NCI-H146 treated with DMSO at 0.1 percent for 48 hours (cell line): ENCODE data around the gene ITPK1.

ENCODE experiments used
- DNase-seq: peaks from one replicate; lab custom pipeline; 2025; ENCODE audit not compliant: unreplicated experiment; lab: John Stamatoyannopoulos, UW

ITPK1 gene

DNA sequence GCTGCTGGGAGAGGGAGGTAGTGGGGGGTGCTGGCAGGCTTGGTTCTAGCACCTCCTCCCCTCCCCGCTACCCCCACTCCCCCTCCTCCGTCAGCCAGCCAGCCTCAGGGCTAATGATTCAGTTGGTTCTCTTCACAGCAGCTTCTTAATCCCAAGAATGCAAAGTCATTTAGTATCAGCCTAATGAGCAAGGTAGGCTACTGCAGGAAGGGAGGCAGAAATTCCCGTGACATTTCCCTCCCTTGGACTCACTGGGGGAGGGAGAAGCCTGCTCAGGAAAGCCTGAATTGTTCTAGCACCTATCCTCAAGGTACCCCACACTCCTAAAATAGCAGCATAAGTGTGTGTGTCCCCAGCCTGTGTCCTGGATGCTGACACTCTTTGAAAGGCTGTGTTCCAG lies 29.8 kb downstream of the ITPK1 start:
- DNase-seq: no peak

DNA sequence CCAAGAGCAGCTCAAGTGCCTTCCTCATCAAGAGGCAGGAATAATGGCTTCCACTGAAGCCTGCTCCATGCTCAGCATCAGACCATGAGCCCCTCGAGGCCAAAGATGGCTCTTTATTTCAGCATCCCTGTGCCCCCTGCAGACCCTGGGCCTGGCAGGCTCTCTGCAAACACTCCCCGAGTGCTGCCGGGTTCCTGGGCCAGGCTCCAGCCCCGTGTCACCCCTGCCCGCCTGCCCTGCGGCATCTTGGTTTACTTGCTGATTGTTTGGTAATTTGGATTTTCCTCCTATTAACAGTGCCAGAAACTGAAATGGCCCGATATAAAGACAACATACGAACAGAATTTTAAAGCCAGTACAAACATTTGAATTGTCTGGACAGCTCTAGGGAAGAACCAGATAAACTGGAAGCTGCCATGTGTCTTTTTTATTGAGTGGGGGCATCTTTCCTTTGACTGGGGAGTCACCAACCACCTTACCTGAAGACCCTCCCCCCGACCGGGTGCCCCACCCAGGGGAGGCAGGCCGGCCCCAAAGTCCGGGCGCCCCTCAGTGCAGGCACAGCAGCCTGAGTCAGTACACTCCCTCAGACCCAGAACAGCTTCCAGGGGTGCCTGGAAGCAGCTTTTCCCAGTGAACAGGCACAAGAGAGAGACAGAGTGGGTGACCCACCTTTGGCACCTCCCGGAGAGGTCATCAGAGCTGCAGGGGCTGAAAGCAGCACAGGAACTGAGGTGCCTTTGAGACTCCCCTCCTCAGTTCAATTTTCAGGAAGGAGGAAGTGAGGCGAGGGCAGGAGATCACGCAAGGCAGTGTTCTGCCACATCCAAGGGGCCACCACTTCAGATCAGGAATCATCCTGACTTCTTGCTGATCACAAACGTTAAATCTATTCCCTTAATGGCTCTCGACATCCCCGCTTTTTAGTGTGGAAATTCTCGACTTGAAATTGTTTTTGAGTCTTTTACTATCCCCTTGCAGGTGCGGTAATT lies 30.6 kb downstream of the ITPK1 start:
- DNase-seq: no peak

DNA sequence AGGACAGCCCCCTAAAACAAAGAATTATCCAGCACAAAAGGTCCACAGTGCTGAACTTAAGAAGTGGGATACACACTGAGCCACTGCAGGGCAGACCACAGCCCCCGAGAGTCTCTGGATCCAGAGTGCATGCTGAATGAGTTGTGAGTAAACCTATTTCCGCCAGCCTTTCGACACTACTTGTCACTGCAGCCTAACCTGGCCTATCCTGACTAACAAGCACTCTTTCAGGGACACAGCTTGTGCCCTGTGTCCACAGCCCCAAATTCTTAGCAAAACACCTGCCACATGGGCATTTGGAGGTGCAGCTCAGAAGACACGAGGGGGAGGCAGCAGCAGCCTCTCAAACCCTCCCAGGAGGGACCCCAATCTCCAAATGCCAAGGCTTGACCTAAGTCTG lies 31.3 kb downstream of the ITPK1 start:
- DNase-seq: no peak

DNA sequence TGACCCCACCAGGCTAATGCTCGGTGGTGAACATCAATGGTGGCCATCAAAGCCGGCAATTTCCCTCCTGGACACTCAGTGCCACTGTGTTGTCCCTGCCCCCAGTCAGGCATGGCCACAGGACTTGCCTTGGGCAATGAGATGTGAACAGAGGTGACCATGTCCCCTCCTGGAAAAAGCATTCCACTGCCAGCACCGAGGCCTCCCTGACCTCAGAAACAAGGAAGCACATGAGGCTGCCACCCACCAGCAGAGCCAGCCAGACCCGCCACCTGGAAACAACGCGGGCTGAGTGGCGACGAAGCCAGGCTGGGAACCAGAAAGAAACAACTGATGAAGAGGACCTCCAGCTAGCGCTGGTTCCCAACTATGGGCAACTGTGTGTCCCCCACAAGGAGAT lies 31.8 kb downstream of the ITPK1 start:
- DNase-seq: no peak

DNA sequence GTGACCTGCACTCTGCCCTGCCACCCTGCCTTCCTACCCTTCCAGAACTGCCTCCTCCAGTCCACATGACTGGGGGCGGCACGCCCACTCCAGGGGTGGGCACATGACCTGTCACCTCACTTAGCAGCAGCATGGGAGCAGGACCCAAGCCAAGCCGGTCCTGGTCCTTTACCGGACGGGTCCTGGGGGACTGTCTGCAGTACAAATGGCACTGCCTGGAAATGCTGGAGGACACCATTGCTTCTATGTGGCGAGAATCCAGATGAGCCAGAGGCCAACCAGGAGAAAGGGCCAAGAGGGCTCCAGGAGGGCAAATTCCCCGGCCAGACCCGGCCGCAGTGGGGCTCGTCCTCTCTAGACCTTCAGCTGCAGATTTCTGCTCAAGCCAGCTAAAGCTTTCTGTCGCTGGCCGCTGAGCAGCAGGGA lies 33.1 kb downstream of the ITPK1 start:
- DNase-seq: no peak

DNA sequence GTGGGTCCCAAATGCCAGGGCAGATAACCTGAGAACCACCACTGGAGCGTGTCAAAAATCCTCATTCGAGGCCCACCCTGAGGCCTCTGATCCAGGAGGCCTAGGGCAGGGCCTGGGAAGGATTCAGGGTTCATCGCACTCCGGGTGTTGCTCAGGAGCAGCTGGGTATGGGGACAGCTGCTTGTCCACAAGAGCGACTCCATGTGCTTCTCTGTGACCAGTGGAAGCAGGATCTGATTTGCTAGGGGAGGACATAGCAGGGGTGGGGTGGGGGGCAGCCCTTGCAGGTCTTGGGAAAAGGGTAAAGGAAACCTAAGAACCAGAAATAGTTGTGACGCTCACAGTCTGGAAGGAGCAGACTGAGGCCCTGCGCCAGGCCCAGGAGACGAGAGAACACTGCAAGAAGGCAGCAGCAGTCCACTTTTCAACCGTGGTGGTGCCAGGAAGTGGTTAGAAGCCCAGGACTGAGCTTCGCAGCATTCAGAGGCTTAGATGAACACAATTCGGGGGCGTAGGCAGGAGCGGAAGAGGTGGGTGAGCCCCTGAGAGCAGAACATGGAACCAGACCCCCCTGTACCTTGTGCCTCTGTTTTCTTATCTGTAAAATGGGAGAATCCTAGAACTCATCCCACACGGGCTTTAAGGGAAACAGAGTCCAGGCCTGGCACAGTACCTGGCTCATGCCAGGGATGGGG lies 33.7 kb downstream of the ITPK1 start:
- no peak for DNase-seq

DNA sequence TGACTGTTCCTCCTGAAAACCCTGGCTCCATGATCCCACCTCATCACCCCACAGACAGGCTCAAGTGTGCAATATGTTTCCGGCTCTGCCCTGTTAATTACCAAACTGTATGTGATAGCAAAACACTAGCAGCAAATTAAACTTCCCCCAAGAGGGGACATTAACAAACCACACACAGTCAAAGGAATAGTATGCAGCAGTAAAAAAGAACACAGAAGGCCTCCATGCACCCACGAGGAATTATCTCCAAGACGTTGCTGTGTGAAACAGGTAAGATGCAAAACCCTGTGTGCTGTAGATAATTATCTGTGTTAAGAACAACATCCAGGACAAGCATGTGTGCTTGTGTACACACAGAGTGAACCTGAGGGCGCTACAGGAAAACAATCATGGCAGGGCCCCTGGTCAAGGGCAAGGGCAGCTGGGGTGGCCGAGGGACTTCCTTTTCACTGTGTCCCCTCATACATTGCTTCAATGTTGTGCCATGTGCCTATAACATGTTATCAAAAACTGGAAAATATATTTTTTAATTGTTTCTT lies 35.8 kb downstream of the ITPK1 start:
- no peak for DNase-seq

DNA sequence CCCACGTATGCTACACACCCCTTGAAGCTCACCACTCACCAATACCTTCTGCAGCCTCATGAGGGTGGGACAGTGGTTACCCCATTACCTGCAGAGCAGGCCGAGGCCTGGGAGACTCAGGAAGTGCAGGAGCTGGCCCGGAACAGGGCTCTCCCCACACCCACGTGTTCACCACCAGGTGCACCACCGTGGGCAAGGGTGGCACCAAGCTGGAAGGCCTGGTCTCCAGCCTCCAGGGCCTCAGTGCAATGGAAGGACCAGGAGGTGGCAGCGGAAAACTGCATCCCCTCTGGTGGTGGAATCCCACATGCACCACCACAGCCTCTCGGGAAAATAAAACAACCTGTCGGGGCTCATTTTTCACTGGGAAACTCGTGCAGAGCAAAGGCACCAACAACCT lies 36.4 kb downstream of the ITPK1 start:
- DNase-seq: no peak

DNA sequence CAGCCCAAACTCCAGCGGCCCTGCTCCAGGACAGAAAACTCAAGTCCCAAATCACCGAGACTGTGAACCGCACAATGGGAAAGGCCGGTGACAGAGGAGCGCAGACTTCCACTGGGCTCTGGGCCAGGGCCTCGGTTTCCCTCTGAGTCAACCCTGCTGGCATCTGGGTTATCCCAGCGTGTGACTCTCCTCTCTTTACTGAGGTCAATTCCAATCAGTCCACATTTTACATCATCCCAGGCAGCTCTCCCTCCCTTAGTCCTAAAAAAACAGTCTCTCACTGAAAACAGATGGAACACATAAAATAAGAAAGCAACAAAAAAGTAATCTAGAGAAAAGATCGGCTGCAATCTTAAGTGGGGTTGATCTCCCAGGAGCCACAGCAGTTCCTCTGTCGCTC lies 36.9 kb downstream of the ITPK1 start:
- DNase-seq: no peak

DNA sequence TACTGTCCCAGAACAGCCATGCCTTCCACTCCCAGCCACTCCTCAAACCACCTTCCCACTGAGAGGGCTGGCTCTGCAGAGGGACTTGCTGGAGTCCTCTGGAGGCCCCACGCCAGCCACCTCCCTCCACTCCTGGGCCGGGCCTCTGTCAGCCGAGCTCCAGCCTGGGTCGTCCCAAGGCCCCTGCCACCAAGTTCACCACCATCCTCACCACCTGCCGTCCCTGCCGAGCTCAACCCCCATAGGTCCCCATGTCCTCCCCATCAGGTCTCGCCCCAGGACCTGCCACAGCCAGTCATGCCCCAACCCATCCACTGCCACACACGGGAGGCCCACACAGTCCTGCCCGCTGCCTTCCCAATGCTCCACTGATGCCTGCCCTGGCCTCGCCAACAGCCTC lies 39.0 kb downstream of the ITPK1 start:
- DNase-seq: no peak

DNA sequence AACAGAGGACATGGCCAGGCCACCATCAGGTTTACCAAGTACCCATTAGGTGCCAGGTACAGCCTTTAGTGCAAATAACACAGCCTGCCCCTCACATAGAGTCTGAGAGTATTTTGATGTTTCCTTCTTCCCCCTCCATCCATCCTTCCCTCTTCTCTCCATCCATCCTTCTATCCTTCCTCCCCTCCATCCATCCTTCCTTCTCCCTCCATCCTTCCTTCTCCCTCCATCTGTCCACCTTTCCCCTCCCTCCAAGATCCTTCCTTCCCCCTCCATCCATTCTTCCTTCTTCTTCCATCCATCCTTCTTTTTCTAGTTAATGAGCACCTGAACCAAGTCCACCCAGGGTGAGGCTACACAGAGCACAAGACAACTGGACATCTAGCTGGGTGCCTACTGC lies 39.8 kb downstream of the ITPK1 start:
- DNase-seq: no peak

DNA sequence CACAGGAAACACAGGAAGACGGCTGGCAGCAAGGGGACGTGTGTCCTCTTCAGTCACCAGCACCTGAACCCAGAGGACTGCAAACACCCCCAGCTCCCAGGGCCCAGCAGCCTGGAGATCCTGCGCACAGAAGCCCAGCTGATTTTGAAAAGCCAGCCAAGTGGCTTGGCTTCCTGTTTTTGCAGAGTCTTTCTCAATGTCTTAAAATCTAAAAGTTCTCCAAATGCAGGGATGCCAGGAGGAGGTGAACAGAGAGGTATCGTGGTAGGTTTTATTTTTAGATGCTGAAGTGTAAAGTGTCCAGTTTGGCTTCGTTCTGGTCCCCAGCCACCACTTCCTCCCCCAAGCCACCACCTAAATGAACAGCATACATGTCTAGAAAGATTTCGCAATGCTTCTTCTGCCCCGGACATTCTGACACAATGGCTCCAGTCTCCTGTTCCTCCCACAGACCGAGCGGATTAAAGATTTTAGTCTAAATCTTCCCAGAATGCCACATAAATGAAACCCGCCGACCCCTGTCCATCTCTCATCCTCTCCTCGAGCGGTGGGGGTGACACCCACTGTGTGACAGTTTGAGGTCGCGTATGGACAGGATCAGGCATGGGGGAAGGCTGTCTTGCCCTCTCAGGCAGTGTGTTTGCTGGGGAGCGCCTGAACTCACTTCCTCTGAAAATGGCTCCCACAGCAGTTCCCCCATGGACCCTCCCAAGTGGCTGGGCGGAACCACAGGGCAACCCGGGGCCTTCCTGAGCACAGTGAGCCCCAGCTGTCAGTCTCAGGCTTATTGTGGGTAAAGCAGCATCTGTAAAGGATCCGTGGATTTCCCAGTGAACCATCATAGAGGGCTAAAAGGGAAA lies 41.6 kb downstream of the ITPK1 start:
- no peak for DNase-seq

DNA sequence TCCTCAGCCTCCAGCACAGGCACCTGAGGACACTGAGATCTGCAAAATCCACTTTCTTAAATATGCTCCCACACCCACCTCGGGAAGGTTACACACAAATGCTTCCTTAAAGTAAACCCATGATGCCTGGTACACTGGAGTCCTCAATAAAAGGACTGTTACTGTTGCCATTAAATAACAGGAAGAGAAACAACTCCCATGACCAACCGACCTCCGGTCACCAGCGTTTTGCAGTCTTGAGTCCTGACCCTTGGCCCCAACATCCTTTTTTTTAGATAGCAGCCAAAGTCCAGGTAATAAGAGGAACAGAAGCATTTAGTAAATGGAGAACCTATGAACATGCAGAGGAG lies 42.4 kb downstream of the ITPK1 start:
- DNase-seq: no peak

DNA sequence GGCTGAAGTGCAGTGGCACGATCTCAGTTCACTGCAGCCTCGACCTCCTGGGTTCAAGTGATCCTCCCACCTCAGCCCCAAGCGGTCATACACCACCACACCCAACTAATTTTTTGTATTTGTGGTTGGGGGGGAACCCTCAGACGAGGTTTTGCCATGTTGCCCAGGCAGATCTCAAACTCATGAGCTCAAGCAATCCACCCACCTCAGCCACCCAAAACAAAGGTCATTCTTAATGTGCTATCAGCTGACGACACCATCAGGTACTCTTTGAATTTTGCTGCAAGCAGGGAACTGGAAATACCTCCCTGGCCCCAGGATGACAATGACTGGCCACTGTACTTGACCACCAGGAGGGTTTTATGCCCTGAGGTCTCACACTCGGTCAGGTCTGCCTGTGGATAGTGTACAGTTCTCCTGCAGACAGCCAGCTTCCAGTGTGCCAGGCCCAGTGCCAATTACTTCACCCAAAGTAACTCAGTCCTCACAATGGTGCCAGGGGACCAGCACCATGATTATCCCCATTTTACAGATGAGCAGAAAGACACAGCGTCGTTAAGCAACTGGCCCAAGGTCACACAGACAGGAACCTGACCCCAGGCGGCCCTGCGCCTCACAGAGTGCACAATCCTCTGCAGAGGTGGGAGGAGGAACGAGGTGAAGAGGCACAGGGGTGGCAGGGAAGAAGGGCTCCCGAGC lies 42.9 kb downstream of the ITPK1 start:
- DNase-seq: no peak

DNA sequence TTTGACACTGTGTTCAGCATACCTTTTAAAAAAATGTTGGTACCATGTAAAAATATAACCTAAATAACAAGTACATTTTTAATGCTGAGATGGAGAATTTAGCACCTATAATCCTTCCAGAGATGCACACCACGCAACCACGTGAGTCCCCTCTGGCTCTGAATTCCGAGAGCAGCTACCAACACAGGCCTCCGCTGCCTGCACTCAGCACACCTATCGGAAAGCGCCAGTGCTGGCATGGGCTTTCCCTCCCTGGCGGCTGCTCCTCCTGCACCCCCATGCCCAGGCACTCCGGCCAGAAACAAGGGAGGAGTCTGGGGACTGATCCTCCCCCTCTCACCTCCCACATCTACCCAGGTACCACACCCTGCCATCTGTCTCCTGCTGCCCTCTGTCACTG lies 47.0 kb downstream of the ITPK1 start:
- DNase-seq: no peak

DNA sequence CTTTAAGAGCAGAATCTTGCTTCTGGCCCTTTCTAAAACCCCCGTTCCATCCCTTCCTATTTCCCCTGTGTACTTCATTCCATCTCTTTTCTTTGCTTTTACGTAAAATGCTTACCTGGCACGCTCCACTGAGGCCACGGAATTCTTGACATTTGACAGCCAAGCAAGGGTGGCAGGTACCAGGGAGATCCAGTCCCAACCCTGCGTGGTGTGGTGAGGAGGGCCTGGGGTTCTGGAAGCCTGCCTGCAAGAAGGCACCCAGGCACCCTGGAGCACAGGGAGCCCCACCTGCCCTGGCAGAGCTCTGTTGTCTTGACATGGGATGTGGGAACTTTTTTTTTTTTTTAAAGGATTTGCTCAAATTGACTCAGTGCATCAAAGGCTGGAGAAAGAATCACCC lies 48.6 kb downstream of the ITPK1 start:
- no peak for DNase-seq

DNA sequence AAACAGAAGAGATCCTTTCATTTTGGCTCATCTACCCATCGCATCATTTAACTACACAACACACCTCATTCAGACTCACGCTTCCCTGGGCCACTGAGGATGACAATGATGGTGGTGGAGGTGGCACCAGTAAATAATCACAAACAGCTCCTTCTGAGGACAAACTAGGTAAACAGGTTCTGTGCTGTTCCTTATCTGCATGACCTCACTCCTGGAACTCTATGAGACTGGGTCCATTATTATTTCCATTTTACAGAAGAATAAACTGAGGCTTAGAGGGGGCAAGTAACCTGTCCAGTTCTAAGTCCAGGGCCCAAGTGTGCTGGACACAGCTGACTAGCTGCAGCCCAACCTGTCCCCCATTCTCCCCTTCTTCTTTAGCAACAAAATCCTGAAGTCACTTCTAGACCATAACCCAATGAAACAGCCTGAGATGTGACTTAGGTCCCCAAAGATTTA lies 50.4 kb downstream of the ITPK1 start:
- DNase-seq: no peak

DNA sequence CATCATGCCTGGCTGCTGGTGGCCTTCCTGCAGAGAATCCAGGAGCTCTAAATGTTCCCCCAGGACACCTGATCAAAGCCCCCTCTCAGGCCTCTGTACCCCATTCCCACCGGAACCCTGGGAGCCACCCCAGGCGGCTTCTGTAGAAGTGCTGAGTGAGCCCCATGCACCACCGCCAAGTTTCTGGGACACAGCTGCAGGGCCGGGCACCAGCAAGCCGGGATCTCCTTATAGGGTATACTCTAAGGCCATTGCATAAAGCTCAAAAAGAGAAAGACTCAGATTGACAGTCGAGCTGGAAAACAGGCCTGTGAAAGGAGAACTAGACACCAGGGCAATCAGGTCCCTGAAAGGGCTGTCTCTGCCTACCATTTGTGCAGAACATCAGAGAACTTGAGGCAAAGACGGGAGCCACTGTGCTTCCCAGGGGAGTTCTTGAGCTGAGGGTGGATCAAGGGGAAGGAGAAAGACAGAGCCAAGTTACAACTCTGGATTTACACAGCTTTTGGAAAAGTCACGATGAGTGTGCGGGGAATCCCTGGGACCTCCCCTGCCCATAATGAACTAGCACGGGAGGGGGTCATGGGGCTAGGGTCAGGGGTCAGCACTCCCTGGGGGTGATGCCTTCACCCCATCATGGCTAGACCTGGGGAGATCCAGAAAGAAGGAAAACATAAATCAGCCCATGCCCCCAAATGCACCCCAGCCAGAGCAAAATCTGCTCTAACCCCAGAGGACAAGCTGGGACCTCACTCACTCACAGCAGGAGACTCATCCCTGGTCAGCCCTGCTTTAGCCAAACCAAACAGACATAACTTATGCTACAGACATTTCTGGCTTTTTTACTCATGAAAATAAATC lies 51.1 kb downstream of the ITPK1 start:
- no peak for DNase-seq

DNA sequence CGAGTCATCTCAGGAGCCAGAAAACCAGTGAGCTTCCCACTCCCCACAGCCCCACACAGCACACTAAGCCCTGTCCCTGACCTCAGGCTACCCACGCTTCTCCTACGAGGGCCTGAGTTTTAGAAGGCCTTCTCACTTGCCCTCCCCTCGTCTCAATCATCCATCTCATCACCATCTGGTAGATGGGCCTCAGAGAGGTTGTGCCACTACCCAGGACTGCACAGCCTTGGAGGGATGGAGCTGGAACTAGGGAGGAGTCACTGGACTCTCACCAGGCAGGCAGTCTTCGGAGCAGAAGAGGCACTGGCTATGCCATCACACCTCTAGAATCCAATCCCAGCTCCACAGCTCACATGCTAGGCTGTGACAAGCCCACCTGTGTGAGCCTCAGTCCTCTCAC lies 52.3 kb downstream of the ITPK1 start:
- no peak for DNase-seq

DNA sequence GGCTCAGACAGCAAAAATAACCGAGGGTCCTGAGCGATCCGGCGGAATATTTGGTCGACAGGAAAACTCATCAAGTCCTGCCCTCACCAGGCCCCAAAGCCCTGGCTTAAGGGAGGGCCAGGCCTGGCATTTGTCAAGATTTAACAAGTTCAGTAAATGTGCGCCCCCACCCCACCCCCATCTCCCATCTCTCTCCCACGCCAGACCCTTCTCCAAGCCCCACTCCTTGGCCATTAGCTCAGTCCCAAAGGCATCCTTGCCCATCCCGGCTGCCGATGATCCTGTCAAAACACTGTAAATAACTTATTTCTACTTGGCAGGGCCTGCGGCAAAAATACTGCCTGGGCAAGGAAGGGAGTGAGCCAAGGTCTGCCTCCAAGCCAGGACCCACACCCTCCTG lies 52.8 kb downstream of the ITPK1 start:
- no peak for DNase-seq
